ENCODE measurements around the gene ODAD3.
A peak's percentile ranks its signal among the peaks of the same experiment; 100 is the strongest.

ODAD3 gene

GRCh38 chr19:11390933-11391680 lies 43.8 kb downstream of the ODAD3 start:
- no peak for DNase-seq (ENCODE audit: extremely low read depth, low read depth)
- no peak for TF ChIP-seq CTCF (IDR thresholded peaks at IDR 0.05; ENCODE audit: low read depth, low read length)

GRCh38 chr19:11390359-11390758 lies 44.6 kb downstream of the ODAD3 start:
- no peak for DNase-seq (ENCODE audit: extremely low read depth, low read depth)
- no peak for TF ChIP-seq CTCF (IDR thresholded peaks at IDR 0.05; ENCODE audit: low read depth, low read length)

GRCh38 chr19:11387162-11388034 lies 47.5 kb downstream of the ODAD3 start:
- TF ChIP-seq CTCF (IDR thresholded peaks at IDR 0.05; ENCODE audit: low read depth, low read length): no peak
- DNase-seq (ENCODE audit: extremely low read depth, low read depth): no peak

GRCh38 chr19:11384778-11385129 lies 50.2 kb downstream of the ODAD3 start:
- TF ChIP-seq CTCF (IDR thresholded peaks at IDR 0.05; ENCODE audit: low read depth, low read length): no peak
- DNase-seq (ENCODE audit: extremely low read depth, low read depth): no peak

- DNase-seq (ENCODE audit: extremely low read depth, low read depth): no peak
- TF ChIP-seq CTCF (IDR thresholded peaks at IDR 0.05; ENCODE audit: low read depth, low read length): no peak
Measured at GRCh38 chr19:11383706-11384048, 51.2 kb downstream of the ODAD3 start.

- DNase-seq (ENCODE audit: extremely low read depth, low read depth): no peak
- TF ChIP-seq CTCF (IDR thresholded peaks at IDR 0.05; ENCODE audit: low read depth, low read length): peak; percentile 67
Measured at GRCh38 chr19:11382898-11383705, 51.8 kb downstream of the ODAD3 start.
